WTC11 (cell line): ENCODE measurements around the gene CACNA1E.

Experiments
- FOXK1 ChIP-seq: sonication (generic); formaldehyde crosslinking; IDR thresholded peaks from 2 replicates; pipeline ENCODE4 v1.8.0; 2022; ENCODE audit warnings: mild to moderate bottlenecking, moderate library complexity, missing genetic modification reagents
- FOXP1 ChIP-seq: sonication (generic); formaldehyde crosslinking; IDR thresholded peaks from 2 replicates; pipeline ENCODE4 v1.8.0; 2022; ENCODE audit warnings: missing genetic modification reagents, mild to moderate bottlenecking, moderate library complexity, borderline replicate concordance
- TF ChIP-seq, protein P1 (sequence below): fragments of 200-600 bp; IDR thresholded peaks from 2 replicates; pipeline ENCODE4 v1.8.0; 2022; ENCODE audit warnings: antibody characterized with exemption

DNA sequence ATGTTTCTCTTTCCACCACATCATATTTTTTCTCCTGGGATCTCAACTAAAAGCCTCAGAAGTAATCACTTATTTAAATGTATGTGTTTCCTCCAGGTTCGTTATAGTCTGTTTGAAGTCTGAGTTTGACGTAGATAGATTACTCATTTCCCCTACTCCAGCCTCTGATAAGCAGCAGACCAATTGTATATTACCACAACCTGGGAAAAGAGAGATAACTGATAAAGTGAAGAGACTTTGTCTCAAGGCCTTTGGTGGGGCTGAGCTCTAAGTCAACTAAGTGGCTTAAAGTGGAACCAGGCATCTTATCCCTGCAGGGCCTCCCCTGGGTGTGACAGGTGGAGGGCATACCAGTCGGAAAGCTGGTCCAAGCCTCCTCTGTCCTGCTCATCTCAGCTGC is 34.9 kb upstream of the CACNA1E start:
- no peak for TF ChIP-seq FOXK1 (CRISPR knock-in tag)
- TF ChIP-seq, protein P1, sequence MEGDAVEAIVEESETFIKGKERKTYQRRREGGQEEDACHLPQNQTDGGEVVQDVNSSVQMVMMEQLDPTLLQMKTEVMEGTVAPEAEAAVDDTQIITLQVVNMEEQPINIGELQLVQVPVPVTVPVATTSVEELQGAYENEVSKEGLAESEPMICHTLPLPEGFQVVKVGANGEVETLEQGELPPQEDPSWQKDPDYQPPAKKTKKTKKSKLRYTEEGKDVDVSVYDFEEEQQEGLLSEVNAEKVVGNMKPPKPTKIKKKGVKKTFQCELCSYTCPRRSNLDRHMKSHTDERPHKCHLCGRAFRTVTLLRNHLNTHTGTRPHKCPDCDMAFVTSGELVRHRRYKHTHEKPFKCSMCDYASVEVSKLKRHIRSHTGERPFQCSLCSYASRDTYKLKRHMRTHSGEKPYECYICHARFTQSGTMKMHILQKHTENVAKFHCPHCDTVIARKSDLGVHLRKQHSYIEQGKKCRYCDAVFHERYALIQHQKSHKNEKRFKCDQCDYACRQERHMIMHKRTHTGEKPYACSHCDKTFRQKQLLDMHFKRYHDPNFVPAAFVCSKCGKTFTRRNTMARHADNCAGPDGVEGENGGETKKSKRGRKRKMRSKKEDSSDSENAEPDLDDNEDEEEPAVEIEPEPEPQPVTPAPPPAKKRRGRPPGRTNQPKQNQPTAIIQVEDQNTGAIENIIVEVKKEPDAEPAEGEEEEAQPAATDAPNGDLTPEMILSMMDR, result no peak
- no peak for TF ChIP-seq FOXP1 (CRISPR knock-in tag)
